GM12864 (cell line): ENCODE measurements around the gene C1orf21.

Experiments
- DNase-seq: peaks from one replicate; pipeline ENCODE4 v3.0.0-alpha.2; 2011; ENCODE audit warnings: low read depth
- H3K4me3 ChIP-seq: 2 replicates; pipeline ENCODE4 v1.5.1; 2011; ENCODE audit warnings: mild to moderate bottlenecking, low read depth, low read length, control low read depth
- TF ChIP-seq, protein P1 (sequence below): IDR thresholded peaks from 2 replicates; pipeline ENCODE4 v1.5.1; 2011; ENCODE audit warnings: low read depth, mild to moderate bottlenecking, moderate library complexity, low read length, control low read depth, inconsistent platforms; ENCODE audit errors: missing control alignments

C1orf21 gene

DNA sequence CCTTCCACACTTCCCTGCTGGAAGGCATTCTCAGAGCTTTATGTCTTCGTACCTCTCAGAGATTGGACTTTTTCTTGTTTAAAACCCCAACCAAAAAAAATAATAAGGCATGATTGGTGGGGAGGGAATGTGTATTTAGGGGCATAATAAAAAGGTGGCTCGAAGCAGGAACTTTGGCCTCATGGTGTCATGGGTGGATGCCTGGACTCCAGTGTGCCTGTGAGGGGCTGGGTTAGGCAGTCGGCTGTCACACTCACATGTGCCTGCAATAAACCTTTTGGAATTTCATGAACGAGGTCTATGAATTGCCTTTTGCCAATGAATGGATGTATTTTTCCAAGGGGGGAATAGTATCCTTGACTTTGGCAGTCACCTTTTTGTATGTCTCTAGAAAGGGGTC lies 236.6 kb downstream of the C1orf21 start:
- DNase-seq: no peak
- TF ChIP-seq, protein P1, sequence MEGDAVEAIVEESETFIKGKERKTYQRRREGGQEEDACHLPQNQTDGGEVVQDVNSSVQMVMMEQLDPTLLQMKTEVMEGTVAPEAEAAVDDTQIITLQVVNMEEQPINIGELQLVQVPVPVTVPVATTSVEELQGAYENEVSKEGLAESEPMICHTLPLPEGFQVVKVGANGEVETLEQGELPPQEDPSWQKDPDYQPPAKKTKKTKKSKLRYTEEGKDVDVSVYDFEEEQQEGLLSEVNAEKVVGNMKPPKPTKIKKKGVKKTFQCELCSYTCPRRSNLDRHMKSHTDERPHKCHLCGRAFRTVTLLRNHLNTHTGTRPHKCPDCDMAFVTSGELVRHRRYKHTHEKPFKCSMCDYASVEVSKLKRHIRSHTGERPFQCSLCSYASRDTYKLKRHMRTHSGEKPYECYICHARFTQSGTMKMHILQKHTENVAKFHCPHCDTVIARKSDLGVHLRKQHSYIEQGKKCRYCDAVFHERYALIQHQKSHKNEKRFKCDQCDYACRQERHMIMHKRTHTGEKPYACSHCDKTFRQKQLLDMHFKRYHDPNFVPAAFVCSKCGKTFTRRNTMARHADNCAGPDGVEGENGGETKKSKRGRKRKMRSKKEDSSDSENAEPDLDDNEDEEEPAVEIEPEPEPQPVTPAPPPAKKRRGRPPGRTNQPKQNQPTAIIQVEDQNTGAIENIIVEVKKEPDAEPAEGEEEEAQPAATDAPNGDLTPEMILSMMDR: no peak
- H3K4me3 ChIP-seq: no peak overlapping the region

DNA sequence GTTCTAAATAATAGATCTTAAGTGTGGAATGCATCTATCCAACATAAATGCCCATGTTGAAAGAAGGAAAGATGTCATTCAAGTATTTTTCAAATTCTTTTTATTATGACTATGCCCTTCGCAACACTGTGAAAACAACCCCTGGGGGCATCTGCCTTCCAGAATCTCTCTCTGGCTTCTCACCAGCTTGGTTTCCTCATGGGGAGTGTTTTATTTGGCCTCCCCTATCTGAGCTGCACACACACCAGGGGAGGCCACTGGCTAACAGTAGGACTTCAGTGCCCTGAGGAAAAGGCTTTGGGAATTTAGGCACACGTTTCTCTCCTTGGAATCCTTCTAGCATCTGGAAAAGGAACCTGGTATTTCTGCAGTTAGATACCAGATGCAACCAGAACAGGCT lies 237.2 kb downstream of the C1orf21 start:
- DNase-seq: no peak
- no peak overlapping the region for H3K4me3 ChIP-seq
- TF ChIP-seq, protein P1: no peak

DNA sequence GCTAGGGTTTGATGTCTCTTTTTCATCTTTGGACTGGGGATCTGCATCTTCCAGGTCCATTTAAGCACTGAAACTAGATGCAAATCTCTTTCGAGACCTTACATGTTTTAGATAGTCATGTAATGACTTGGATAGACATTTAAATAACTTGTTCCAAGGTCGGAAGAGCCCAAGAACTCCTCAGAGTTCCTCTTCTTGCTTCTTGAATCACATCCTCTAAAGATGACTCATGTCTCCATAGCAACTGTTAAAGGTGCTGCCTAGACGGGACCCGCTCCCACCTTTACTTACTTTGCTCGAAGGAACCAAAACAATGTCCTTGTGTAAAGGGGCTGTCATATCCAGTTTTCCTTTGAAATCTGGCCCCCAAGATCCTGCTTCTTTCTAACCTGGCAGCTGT lies 237.8 kb downstream of the C1orf21 start:
- DNase-seq: no peak
- H3K4me3 ChIP-seq: no peak overlapping the region
- TF ChIP-seq, protein P1: no peak

DNA sequence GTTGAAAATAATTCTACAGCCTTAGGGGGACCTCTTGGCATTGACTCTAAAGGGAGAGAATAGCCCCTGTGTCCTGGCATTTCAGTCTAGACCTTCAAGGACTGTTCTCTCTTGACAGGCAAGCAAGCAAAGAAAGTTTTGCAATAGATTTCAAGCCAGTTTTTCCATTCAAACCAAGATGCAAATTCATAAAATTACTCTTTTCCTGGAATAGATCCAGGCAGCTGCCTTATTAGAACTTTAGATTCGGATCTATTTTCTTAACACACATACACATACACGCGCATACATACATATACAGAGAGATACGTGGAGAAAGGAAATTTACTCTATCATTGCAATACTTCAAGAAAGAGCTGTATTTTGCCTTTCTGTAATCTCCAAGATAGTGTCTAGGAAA lies 238.4 kb downstream of the C1orf21 start:
- DNase-seq: no peak
- H3K4me3 ChIP-seq: no peak overlapping the region
- TF ChIP-seq, protein P1: no peak

DNA sequence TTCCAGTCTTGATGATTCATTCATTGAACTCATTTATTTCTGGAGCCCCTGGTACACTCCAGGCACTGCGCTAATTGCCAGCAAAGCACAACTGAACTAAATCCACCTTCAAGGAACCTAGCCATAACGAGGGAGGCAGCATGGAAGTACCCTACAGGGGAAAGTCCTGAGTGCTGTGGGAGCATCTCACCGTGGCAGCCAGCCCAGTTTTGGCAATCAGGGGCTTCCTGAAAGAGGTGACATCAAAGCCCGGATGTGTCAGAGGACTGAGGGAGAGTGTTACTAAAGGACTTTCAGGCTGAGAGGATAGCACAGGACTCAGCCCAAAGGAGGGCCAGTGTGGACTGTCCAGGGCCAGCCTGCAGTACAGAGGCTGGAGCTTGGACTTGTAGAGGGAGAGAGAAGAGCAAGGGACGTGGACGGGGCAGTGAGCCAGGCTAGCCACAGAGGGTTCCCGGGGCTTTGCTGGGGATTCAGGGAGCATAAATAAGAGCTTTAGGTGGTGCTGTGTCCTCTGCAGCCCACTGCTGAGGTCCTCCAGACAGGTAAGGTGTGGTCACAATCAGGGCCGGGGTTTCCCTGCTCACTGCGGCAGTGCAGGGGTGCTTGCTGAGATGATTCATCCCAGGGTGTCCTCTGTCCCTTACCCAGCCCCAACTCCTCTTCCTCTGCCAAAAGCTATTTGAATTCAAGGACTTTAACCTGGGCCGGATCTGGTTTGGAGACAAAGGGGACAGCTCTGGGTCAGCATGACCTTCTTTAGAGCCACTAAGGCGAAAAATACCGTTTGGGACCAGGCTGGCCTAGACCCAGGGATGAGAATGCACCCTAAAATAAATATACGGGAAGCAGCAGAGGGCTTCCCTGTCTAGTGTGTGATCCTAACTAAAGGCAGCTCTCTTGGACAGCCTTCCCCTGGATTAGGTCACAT lies 239.5 kb downstream of the C1orf21 start:
- TF ChIP-seq, protein P1: no peak

DNA sequence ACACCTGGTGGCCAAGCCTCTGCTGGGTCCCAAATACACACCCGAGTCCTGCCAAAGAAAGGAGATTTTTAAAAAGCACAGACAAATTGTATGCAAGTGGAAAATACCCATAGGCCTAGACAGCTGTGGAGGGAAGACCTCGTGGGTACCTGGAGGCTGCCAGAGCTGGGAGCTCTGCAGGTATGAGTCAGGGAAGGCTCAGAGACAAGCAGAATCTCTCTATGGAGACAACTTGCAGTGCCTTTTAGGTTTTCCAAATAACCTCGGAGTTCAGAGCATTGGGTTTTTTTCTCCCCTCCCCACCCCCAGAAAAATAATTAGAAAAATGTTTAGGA lies 240.1 kb downstream of the C1orf21 start:
- no peak overlapping the region for H3K4me3 ChIP-seq
- TF ChIP-seq, protein P1: no peak
- no peak for DNase-seq

More for the DNA sequence above, 239.5 kb downstream of the C1orf21 start:
- DNase-seq: no peak
- H3K4me3 ChIP-seq: no peak overlapping the region

DNA sequence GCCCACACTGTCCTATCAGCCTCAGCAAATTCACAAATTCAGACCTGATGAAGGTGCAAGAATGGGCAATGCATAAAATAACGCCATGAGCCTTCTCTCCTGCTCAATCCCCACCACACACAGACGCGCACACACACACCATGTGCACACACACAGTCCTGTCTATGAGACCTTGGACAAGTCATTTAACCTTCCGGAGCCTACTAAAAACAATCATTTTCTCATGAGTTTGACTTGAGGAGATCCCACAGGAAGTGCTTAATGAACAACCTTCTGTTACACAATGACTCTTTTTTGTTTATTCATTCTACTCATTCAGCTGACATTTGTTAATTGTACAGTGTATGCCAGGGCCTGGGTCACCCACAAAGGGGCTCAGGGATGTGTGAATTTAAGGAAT lies 242.4 kb downstream of the C1orf21 start:
- H3K4me3 ChIP-seq: no peak overlapping the region
- DNase-seq: no peak
- TF ChIP-seq, protein P1: no peak
